Trophoblast cell (in vitro differentiated cells and primary cell): ENCODE measurements around the gene RPUSD1.

ENCODE experiments used
- DNase-seq, 2 donors: peaks; one replicate each; pipeline ENCODE4 v3.0.0-alpha.2; 2016
- H2AFZ ChIP-seq: 2 replicates; pipeline ENCODE4 v1.6.1; 2013; ENCODE audit warnings: low read length, moderate library complexity, mild to moderate bottlenecking; ENCODE audit not compliant: insufficient read depth, poor library complexity
- H2AK5ac ChIP-seq: 2 replicates; pipeline ENCODE4 v1.6.1; 2013; ENCODE audit warnings: mild to moderate bottlenecking, low read length
- H2BK120ac ChIP-seq: 2 replicates; pipeline ENCODE4 v1.6.1; 2013; ENCODE audit warnings: low read length, mild to moderate bottlenecking, moderate library complexity; ENCODE audit not compliant: insufficient read depth, poor library complexity
- H2BK12ac ChIP-seq: 2 replicates; pipeline ENCODE4 v1.6.1; 2013; ENCODE audit warnings: mild to moderate bottlenecking, low read length, moderate library complexity
- H2BK5ac ChIP-seq: 2 replicates; pipeline ENCODE4 v1.6.1; 2013; ENCODE audit warnings: low read length, low read depth, moderate library complexity, mild to moderate bottlenecking; ENCODE audit not compliant: poor library complexity
- H3K14ac ChIP-seq: 2 replicates; pipeline ENCODE4 v1.6.1; 2013; ENCODE audit warnings: mild to moderate bottlenecking, low read length
- H3K18ac ChIP-seq: 2 replicates; pipeline ENCODE4 v1.6.1; 2013; ENCODE audit warnings: mild to moderate bottlenecking, low read length
- H3K23ac ChIP-seq: 2 replicates; pipeline ENCODE4 v1.6.1; 2013; ENCODE audit warnings: low read length
- H3K27ac ChIP-seq: 2 replicates; pipeline ENCODE4 v1.5.1; 2013; ENCODE audit warnings: low read depth, mild to moderate bottlenecking, inconsistent platforms, low read length, moderate library complexity
- H3K27me3 ChIP-seq: 2 replicates; pipeline ENCODE4 v1.6.1; 2013; ENCODE audit warnings: inconsistent platforms, mild to moderate bottlenecking, low read length, moderate library complexity; ENCODE audit not compliant: insufficient read depth
- H3K36me3 ChIP-seq, 2 experiments: 1 replicate in 1 of 2; 2 replicates in 1 of 2; pipeline ENCODE4 v1.6.1; 2013; ENCODE audit warnings: low read length in 2 of 2, mild to moderate bottlenecking in 2 of 2, moderate library complexity in 1 of 2; ENCODE audit not compliant: insufficient read depth in 2 of 2, control insufficient read depth in 1 of 2
- H3K4ac ChIP-seq: 2 replicates; pipeline ENCODE4 v1.6.1; 2013; ENCODE audit warnings: low read depth, mild to moderate bottlenecking, low read length, moderate library complexity
- H3K4me1 ChIP-seq, 2 experiments: 1 replicate in 1 of 2; 2 replicates in 1 of 2; pipeline ENCODE4 v1.6.1; 2013; ENCODE audit warnings: low read length in 2 of 2, mild to moderate bottlenecking in 2 of 2, moderate library complexity in 1 of 2; ENCODE audit not compliant: insufficient read depth in 2 of 2, control insufficient read depth in 1 of 2
- H3K4me2 ChIP-seq: 2 replicates; pipeline ENCODE4 v1.6.1; 2013; ENCODE audit warnings: inconsistent platforms, mild to moderate bottlenecking, low read length, moderate library complexity
- H3K4me3 ChIP-seq: 2 replicates; pipeline ENCODE4 v1.5.1; 2013; ENCODE audit warnings: mild to moderate bottlenecking, low read depth, low read length, inconsistent platforms
- H3K79me1 ChIP-seq: one replicate; pipeline ENCODE4 v1.6.1; 2013; ENCODE audit warnings: low read length
- H3K79me2 ChIP-seq: 2 replicates; pipeline ENCODE4 v1.6.1; 2013; ENCODE audit warnings: low read length, mild to moderate bottlenecking; ENCODE audit not compliant: control insufficient read depth, insufficient read depth, poor library complexity
- H3K9ac ChIP-seq: 2 replicates; pipeline ENCODE4 v1.6.1; 2013; ENCODE audit warnings: mild to moderate bottlenecking, low read length
- H3K9me3 ChIP-seq: 2 replicates; pipeline ENCODE4 v1.6.1; 2013; ENCODE audit warnings: low read depth, mild to moderate bottlenecking, control low read depth, inconsistent platforms, low read length; ENCODE audit not compliant: insufficient read depth
- H4K12ac ChIP-seq: 2 replicates; pipeline ENCODE4 v1.6.1; 2013; ENCODE audit warnings: low read depth, mild to moderate bottlenecking, low read length, moderate library complexity
- H4K8ac ChIP-seq: 2 replicates; pipeline ENCODE4 v1.6.1; 2013; ENCODE audit warnings: low read depth, mild to moderate bottlenecking, low read length, moderate library complexity
- H4K91ac ChIP-seq: one replicate; pipeline ENCODE4 v1.6.1; 2013; ENCODE audit warnings: low read depth, mild to moderate bottlenecking, low read length, moderate library complexity
- WGBS: extraction: QIAGEN DNeasy Blood & Tissue Kit; methylation state at CpG from one replicate; pipeline ENCODE4 v1.1.7; 2013; ENCODE audit warnings: missing lambda C conversion rate; ENCODE audit not compliant: insufficient read length, insufficient coverage; ENCODE audit errors: extremely low coverage; 5-methylcytosine and 5-hydroxymethylcytosine counted together

The RPUSD1 gene

DNA sequence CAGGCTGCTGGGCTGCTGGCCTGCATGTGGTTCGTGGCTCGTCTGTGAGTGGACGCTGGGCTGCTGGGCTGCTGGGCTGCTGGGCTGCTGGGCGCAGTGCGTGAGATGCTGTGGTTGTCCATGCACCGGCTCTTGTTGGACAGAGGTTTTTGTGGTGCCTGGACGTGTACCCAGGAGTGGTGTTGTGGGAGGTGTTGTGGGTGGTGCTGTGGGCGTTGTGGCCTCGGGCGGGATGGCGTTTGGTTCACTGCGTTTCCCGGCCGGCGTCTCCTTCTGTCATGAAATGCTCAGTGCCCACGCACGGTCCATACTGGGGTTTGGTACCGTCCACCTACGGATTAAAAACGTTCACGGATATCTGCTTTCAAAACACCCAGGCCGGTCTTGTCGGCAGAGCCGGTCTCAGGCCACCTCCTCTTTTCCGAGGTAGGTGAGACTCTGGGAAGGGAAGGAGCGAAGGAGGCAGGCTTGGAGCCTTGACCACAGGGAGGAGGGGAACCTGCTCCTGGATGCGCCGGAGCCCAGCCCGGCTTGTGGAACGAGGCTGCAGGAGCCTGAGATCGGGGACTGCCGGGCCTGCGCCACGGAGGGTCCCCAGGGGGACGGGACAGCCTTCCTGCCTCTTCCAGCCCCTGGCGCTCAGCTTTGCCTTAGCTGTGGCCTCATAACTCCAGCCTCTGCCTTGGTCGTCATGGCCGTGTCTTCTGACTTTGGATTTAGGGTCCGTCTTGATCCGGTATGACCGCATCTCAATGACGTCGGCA, 42.1 kb upstream of the RPUSD1 start:
- H4K8ac ChIP-seq, result no peak overlapping the region
- H3K4me1 ChIP-seq, result no peaks in the 10 kb centered on the region
- no peak overlapping the region for H2BK5ac ChIP-seq
- H3K14ac ChIP-seq, result no peak overlapping the region
- H3K4me3 ChIP-seq, result no peak overlapping the region
- no peak overlapping the region for H4K12ac ChIP-seq
- no peaks in the 10 kb centered on the region for H3K79me2 ChIP-seq
- H3K18ac ChIP-seq, result no peak overlapping the region
- no peak overlapping the region for H2AK5ac ChIP-seq
- H3K36me3 ChIP-seq, result no peaks in the 10 kb centered on the region
- H2BK120ac ChIP-seq, result no peak overlapping the region
- no CpG with 5 or more reads among the region's 43 CpGs for WGBS
- no peak overlapping the region for H3K27ac ChIP-seq
- H3K27me3 ChIP-seq, result no peaks in the 10 kb centered on the region
- H3K79me1 ChIP-seq, result no peaks in the 10 kb centered on the region
- H4K91ac ChIP-seq, result no peak overlapping the region
- no peak overlapping the region for H3K4ac ChIP-seq
- no peak overlapping the region for H3K9ac ChIP-seq
- DNase-seq, result no peak
- peaks cover 39% of the 10 kb centered on the region for H3K9me3 ChIP-seq
- no peak overlapping the region for H3K4me2 ChIP-seq
- H3K23ac ChIP-seq, result no peak overlapping the region
- no peak overlapping the region for H2AFZ ChIP-seq
- no peak overlapping the region for H2BK12ac ChIP-seq

GRCh38 chr16:828891-829290, 40.7 kb upstream of the RPUSD1 start:
- Histone ChIP-seq H3K79me2 (no peaks in the 10 kb centered on the region), H3K27me3 (no peaks in the 10 kb centered on the region), H3K4ac (no peak overlapping the region), H3K23ac (no peak overlapping the region), H3K79me1 (no peaks in the 10 kb centered on the region), H2AK5ac (no peak overlapping the region), H2AFZ (no peak overlapping the region), H3K36me3 (no peaks in the 10 kb centered on the region), H3K27ac (no peak overlapping the region), H3K4me1 (no peaks in the 10 kb centered on the region), H4K12ac (no peak overlapping the region), H3K9ac (no peak overlapping the region), H3K4me2 (no peak overlapping the region), H2BK12ac (no peak overlapping the region), H2BK5ac (no peak overlapping the region), H2BK120ac (no peak overlapping the region), H3K9me3 (peaks cover 40% of the 10 kb centered on the region), H3K14ac (no peak overlapping the region), H3K18ac (no peak overlapping the region), H3K4me3 (no peak overlapping the region), H4K91ac (no peak overlapping the region), H4K8ac (no peak overlapping the region)
- DNase-seq, result no peak
- WGBS, result no CpG with 5 or more reads among the region's 17 CpGs

GRCh38 chr16:827513-827912, 39.3 kb upstream of the RPUSD1 start:
- no peak overlapping the region for H3K4me3 ChIP-seq
- no peak overlapping the region for H3K18ac ChIP-seq
- H3K9ac ChIP-seq, result no peak overlapping the region
- no peak overlapping the region for H2AFZ ChIP-seq
- H3K23ac ChIP-seq, result no peak overlapping the region
- WGBS, result no CpG with 5 or more reads among the region's 24 CpGs
- H2BK120ac ChIP-seq, result no peak overlapping the region
- H3K4me2 ChIP-seq, result no peak overlapping the region
- no peak overlapping the region for H2BK5ac ChIP-seq
- no peak overlapping the region for H3K4ac ChIP-seq
- no peak overlapping the region for H3K27ac ChIP-seq
- H3K9me3 ChIP-seq, result peaks cover 35% of the 10 kb centered on the region
- no peaks in the 10 kb centered on the region for H3K79me2 ChIP-seq
- no peak overlapping the region for H4K8ac ChIP-seq
- no peaks in the 10 kb centered on the region for H3K36me3 ChIP-seq
- no peak overlapping the region for H4K12ac ChIP-seq
- no peak for DNase-seq
- no peak overlapping the region for H4K91ac ChIP-seq
- H3K79me1 ChIP-seq, result no peaks in the 10 kb centered on the region
- H2AK5ac ChIP-seq, result no peak overlapping the region
- H3K27me3 ChIP-seq, result no peaks in the 10 kb centered on the region
- H3K4me1 ChIP-seq, result no peaks in the 10 kb centered on the region
- H2BK12ac ChIP-seq, result no peak overlapping the region
- H3K14ac ChIP-seq, result no peak overlapping the region

DNA sequence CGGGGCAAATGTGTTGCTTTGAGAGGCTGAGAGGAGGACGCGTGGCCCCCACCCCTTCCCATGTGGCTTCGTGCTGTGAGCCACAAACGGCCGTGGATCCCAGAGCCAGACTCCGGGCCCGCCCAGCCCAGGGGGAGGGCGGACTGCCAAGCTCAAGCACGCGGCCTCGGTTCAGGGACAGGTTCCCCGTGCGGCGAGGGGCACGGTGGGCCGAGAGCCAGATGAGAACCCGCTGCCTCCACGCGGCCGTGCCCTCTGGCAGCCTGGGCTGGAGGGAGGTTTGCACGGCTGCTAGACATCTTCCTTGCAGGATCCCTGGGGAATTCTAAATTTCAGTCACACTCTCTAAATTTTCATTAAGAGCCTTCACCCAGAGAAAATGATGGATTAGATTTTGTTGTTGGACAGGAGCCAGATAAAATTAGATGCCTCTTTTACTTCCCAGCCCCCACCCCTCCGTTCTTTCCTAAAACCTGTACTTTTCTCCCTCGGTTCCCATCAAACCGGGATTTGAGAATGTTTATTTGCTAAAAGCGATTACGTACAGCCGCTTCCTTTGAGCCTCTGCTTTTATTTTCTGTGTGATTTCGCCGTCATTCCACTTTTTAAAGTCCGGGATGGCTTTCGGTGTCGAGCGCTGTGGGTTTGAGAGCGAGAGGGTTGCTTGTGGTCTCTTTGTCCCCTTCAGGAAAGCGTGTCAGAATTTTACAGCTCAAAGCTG, 37.3 kb upstream of the RPUSD1 start:
- Histone ChIP-seq H4K12ac (no peak overlapping the region), H3K4me2 (no peak overlapping the region), H4K8ac (no peak overlapping the region), H2BK5ac (no peak overlapping the region), H3K18ac (no peak overlapping the region), H2BK12ac (no peak overlapping the region), H3K79me2 (no peaks in the 10 kb centered on the region), H3K23ac (no peak overlapping the region), H3K9me3 (peaks cover 39% of the 10 kb centered on the region), H3K4ac (no peak overlapping the region), H3K79me1 (no peaks in the 10 kb centered on the region), H3K27ac (no peak overlapping the region), H3K14ac (no peak overlapping the region), H3K4me1 (no peaks in the 10 kb centered on the region), H4K91ac (no peak overlapping the region), H3K36me3 (no peaks in the 10 kb centered on the region), H2AK5ac (no peak overlapping the region), H3K9ac (no peak overlapping the region), H3K27me3 (no peaks in the 10 kb centered on the region), H2BK120ac (no peak overlapping the region), H3K4me3 (no peak overlapping the region), H2AFZ (no peak overlapping the region)
- DNase-seq, result no peak
- no CpG with 5 or more reads among the region's 36 CpGs for WGBS
